ELF-1 (cell line): ENCODE data around the gene TNFAIP8L1.

Experiments
- DNase-seq: peaks from one replicate; pipeline ENCODE4 v3.0.0-alpha.2; 2016; ENCODE audit warnings: low read depth, low spot score

TNFAIP8L1 gene

GRCh38 chr19:4647676-4648644, 8.6 kb downstream of the TNFAIP8L1 start:
- DNase-seq: peak; percentile 29

- DNase-seq: no peak
These were observed 10.2 kb downstream of the TNFAIP8L1 start for GRCh38 chr19:4649392-4650047.

- DNase-seq: no peak
These were observed 10.8 kb downstream of the TNFAIP8L1 start for GRCh38 chr19:4650159-4650558.

- no peak for DNase-seq
These were observed 12.8 kb downstream of the TNFAIP8L1 start for GRCh38 chr19:4652075-4652474.

- DNase-seq: no peak
These were observed 14.6 kb downstream of the TNFAIP8L1 start for GRCh38 chr19:4653793-4654436.

- DNase-seq: no peak
These were observed 15.4 kb downstream of the TNFAIP8L1 start for GRCh38 chr19:4654437-4655361.

GRCh38 chr19:4656102-4656501, 16.8 kb downstream of the TNFAIP8L1 start:
- no peak for DNase-seq

- DNase-seq: no peak
These were observed 17.9 kb downstream of the TNFAIP8L1 start for GRCh38 chr19:4657262-4657661.

GRCh38 chr19:4657835-4658234, 18.5 kb downstream of the TNFAIP8L1 start:
- DNase-seq: no peak

GRCh38 chr19:4660181-4660791, 21.0 kb downstream of the TNFAIP8L1 start:
- DNase-seq: peak; percentile 76

- no peak for DNase-seq
These were observed 21.7 kb downstream of the TNFAIP8L1 start for GRCh38 chr19:4660993-4661392.

- no peak for DNase-seq
These were observed 22.8 kb downstream of the TNFAIP8L1 start for GRCh38 chr19:4662020-4662695.

GRCh38 chr19:4662812-4663211, 23.5 kb downstream of the TNFAIP8L1 start:
- DNase-seq: no peak

GRCh38 chr19:4664642-4665041, 25.3 kb downstream of the TNFAIP8L1 start:
- no peak for DNase-seq

- DNase-seq: peak; percentile 85
These were observed 30.6 kb downstream of the TNFAIP8L1 start, which contains the start of gene MYDGF for GRCh38 chr19:4669723-4670480. MYDGF (minus strand) TSS chr19:4670342; CDS start chr19:4670334, 8 bp downstream.

- no peak for DNase-seq
These were observed 32.0 kb downstream of the TNFAIP8L1 start for GRCh38 chr19:4671185-4671851.

- no peak for DNase-seq
These were observed 33.9 kb downstream of the TNFAIP8L1 start for GRCh38 chr19:4673216-4673615.

GRCh38 chr19:4673726-4674125, 34.4 kb downstream of the TNFAIP8L1 start:
- no peak for DNase-seq

- no peak for DNase-seq
These were observed 36.0 kb downstream of the TNFAIP8L1 start for GRCh38 chr19:4675346-4675745.
